Right atrium auricular region (tissue), 2 donors: Measurements from ENCODE around the gene ZNF804B. TPM values are rescaled to one million over a fixed set of nuclear protein-coding genes. Genes with fewer than 3 reads are reported as not detected.

Source experiments
- DNase-seq: peaks from one replicate; pipeline ENCODE4 v3.0.0-alpha.2; 2019; ENCODE audit warnings: low spot score
- H3K27ac ChIP-seq, 2 donors: fragments of 200-600 bp; sonication (generic); 1 replicate in 1 of 2; 2 replicates in 1 of 2; pipeline ENCODE4 v1.5.1; 2016 to 2019
- H3K27me3 ChIP-seq, 2 donors: fragments of 200-600 bp; sonication (generic); one replicate each; pipeline versions ENCODE4 v1.5.1 to v1.6.0; 2017 to 2019
- H3K36me3 ChIP-seq: fragments of 200-600 bp; sonication (generic); one replicate; pipeline ENCODE4 v1.5.1; 2016
- H3K4me1 ChIP-seq, 2 donors: fragments of 200-600 bp; sonication (generic); one replicate each; pipeline versions ENCODE4 v1.5.1 to v1.6.0; 2017 to 2019
- H3K4me3 ChIP-seq, 2 donors: fragments of 200-600 bp; sonication (generic); 1 replicate in 1 of 2; 2 replicates in 1 of 2; pipeline ENCODE4 v1.5.1; 2017 to 2019; ENCODE audit warnings: mild to moderate bottlenecking in 1 of 2, moderate library complexity in 1 of 2
- H3K9me3 ChIP-seq, 2 donors: fragments of 200-600 bp; sonication (generic); one replicate each; pipeline ENCODE4 v1.5.1; 2019
- total RNA-seq, 2 donors: library from RNA; depleted of rRNA; stranded (reverse); fragments of >200 nt; gene quantifications; one replicate each; pipeline ENCODE4 v1.1.0, GENCODE V29; 2016
- TF ChIP-seq, protein P1 (sequence below), 2 donors: fragments of 200-600 bp; sonication (generic); IDR thresholded peaks; one replicate each; pipeline ENCODE4 v1.5.1; 2019; ENCODE audit warnings: antibody characterized with exemption in 2 of 2

Gene ZNF804B
- total RNA-seq, 2 donors from 2014 or later = 0.20 to 0.26 TPM

DNA sequence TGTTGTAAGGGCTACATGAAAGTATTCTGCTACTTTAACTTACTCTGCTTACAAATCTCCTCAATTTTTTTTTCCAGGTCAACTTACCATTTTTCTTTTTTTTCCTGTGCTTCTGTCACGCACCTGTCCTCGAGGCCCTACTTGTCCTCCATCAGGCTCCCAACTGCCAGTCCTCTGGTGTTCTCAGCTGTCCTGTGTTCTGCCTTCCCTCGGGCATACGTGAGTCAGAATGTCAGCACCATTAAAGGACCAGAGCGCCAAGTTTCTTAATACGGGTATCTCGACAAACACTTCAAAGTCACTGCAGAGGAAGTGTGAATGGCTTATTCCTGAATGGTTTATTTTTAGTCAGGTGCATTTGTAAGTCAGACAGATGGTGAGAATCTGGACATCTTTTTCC, 36.1 kb downstream of the ZNF804B start, which contains the start of gene TEX47:
TEX47 (minus strand) TSS at position 185 of the 400 bp plus-strand sequence. CDS start 795 bp downstream, outside the sequence.
- H3K36me3 ChIP-seq = no peaks in the 10 kb centered on the region
- no peaks in the 10 kb centered on the region for H3K9me3 ChIP-seq
- no peak within 1 kb of the TSS for H3K27ac ChIP-seq
- DNase-seq = no peak
- H3K4me1 ChIP-seq = no peaks in the 10 kb centered on the region
- TF ChIP-seq, protein P1, sequence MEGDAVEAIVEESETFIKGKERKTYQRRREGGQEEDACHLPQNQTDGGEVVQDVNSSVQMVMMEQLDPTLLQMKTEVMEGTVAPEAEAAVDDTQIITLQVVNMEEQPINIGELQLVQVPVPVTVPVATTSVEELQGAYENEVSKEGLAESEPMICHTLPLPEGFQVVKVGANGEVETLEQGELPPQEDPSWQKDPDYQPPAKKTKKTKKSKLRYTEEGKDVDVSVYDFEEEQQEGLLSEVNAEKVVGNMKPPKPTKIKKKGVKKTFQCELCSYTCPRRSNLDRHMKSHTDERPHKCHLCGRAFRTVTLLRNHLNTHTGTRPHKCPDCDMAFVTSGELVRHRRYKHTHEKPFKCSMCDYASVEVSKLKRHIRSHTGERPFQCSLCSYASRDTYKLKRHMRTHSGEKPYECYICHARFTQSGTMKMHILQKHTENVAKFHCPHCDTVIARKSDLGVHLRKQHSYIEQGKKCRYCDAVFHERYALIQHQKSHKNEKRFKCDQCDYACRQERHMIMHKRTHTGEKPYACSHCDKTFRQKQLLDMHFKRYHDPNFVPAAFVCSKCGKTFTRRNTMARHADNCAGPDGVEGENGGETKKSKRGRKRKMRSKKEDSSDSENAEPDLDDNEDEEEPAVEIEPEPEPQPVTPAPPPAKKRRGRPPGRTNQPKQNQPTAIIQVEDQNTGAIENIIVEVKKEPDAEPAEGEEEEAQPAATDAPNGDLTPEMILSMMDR (IDR thresholded peaks at IDR 0.05) = no peak
- no peak within 1 kb of the TSS for H3K4me3 ChIP-seq
- no peaks in the 10 kb centered on the region for H3K27me3 ChIP-seq

DNA sequence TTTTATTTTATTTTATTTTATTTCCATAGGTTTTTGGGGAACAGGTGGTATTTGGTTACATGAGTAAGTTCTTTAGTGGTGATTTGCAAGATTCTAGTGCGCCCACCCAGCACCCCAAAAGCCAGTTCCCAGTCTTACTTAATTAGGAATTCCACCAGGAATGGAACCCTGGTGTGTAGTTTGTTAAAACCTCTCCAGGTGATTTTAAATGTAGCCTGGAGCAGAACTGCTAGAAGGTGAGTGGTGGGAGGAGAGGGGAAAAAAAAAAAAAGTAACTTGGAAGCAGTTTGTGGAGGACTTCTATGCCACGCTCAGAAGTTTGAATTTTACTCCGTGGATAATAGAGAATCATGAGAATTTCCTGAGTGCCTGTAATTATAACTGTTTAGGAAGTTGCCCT, 41.5 kb downstream of the ZNF804B start:
- Histone ChIP-seq H3K36me3 (no peaks in the 10 kb centered on the region), H3K27me3 (no peaks in the 10 kb centered on the region), H3K4me1 (no peaks in the 10 kb centered on the region), H3K9me3 (no peaks in the 10 kb centered on the region), H3K4me3 (no peak overlapping the region), H3K27ac (no peak overlapping the region)
- no peak for DNase-seq
- TF ChIP-seq, protein P1 (IDR thresholded peaks at IDR 0.05) = no peak

DNA sequence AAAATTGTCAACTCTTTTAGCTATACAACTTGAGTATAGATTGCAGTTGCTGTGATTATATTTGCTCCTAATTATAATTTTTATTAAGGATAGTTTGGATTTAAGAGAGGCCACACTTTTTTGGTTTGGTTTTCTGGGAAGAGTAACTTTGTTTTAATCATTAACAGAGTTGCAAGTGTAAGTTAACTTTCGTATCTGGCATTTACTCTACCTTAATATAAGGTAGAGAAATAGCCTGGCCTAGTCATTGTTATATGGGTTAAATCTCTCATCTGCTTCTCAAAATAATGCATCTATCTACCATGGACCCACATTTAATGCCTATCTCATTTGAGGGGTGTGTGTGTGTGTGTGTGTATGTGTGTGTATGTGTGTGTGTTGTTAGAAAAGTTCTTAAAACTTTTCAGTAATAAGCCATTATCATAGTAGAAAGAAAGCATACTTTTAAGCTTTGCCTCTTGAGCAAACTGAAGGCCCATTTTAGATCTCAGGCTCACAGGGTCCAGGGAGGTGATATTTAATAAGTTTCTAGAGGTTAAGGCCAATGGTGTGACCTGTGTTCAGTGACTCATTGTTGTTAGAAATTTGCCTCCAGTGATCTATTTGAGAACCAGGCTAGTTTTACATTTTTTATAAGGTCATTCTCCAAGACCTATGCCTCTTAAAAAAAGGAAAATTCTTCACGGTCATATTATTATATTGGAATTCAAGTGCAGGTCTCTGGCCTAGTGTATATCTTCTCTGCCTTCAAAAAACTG, 47.0 kb downstream of the ZNF804B start:
- no peaks in the 10 kb centered on the region for H3K9me3 ChIP-seq
- H3K27ac ChIP-seq = no peak overlapping the region
- H3K36me3 ChIP-seq = no peaks in the 10 kb centered on the region
- DNase-seq = no peak
- H3K4me3 ChIP-seq = no peak overlapping the region
- no peaks in the 10 kb centered on the region for H3K27me3 ChIP-seq
- no peaks in the 10 kb centered on the region for H3K4me1 ChIP-seq
- TF ChIP-seq, protein P1 (IDR thresholded peaks at IDR 0.05) = no peak

DNA sequence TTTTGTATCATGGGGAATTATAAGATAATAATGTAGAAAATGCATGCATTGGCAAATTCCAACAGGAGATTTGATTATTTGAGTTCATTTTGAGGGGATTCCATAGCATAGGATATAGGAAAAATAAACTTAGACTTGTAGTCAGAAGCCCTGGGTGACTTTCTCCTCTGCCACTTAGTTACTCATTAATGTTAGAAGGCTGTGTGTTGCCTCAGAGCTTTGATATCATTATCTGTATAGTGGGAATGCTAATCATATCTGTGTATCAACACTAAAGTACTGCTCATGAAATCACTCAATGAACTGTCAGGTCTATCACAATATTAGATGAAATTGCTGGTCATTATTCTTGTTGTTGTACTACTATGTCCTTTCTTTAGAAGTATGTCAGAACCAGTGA, 59.1 kb downstream of the ZNF804B start:
- no peaks in the 10 kb centered on the region for H3K9me3 ChIP-seq
- DNase-seq = no peak
- TF ChIP-seq, protein P1 (IDR thresholded peaks at IDR 0.05) = no peak
- H3K4me1 ChIP-seq = no peaks in the 10 kb centered on the region
- H3K4me3 ChIP-seq = no peak overlapping the region
- no peaks in the 10 kb centered on the region for H3K27me3 ChIP-seq
- H3K36me3 ChIP-seq = no peaks in the 10 kb centered on the region
- H3K27ac ChIP-seq = no peak overlapping the region

GRCh38 chr7:88826222-88826621, 66.7 kb downstream of the ZNF804B start:
- Histone ChIP-seq H3K27me3 (no peaks in the 10 kb centered on the region), H3K36me3 (no peaks in the 10 kb centered on the region), H3K27ac (no peak overlapping the region), H3K4me3 (no peak overlapping the region), H3K4me1 (no peaks in the 10 kb centered on the region), H3K9me3 (no peaks in the 10 kb centered on the region)
- TF ChIP-seq, protein P1 (IDR thresholded peaks at IDR 0.05) = no peak
- no peak for DNase-seq
